Renal cortex interstitium (tissue), 15 donors: Measurements from ENCODE around the gene RNF13. TPM values are rescaled to one million over a fixed set of nuclear protein-coding genes. Genes with fewer than 3 reads are reported as not detected.
A peak's percentile ranks its signal among the peaks of the same experiment; 100 is the strongest.

Experiments used
- DNase-seq, 11 donors: peaks; one replicate each; pipeline ENCODE4 v3.0.0-alpha.2; 2013; ENCODE audit warnings: low read depth in 9 of 11, low spot score in 4 of 11; ENCODE audit errors: extremely low read depth in 1 of 11
- long read RNA-seq, 16 experiments: transcript quantifications; one replicate each; lab custom pipeline, GENCODE V29; 2026
- polyA plus RNA-seq, 3 donors: library from polyadenylated mRNA; unstranded; fragments of 120-200 nt; gene quantifications; one replicate each; pipeline ENCODE4 v1.2.1, GENCODE V29; 2013; ENCODE audit not compliant: insufficient read length in 3 of 3

Gene RNF13, protein sequence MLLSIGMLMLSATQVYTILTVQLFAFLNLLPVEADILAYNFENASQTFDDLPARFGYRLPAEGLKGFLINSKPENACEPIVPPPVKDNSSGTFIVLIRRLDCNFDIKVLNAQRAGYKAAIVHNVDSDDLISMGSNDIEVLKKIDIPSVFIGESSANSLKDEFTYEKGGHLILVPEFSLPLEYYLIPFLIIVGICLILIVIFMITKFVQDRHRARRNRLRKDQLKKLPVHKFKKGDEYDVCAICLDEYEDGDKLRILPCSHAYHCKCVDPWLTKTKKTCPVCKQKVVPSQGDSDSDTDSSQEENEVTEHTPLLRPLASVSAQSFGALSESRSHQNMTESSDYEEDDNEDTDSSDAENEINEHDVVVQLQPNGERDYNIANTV
- 10 to 100 TPM; 79.2 to 97.8 (median 87.7) TPM for polyA plus RNA-seq
- long read RNA-seq, donor 1, transcript RNF13-203 (10 exons, 2,843 nt), result major isoform, 12 of 141 reads
- long read RNA-seq, donor 1, partial matches to known transcripts, result 113 of 141 reads
- long read RNA-seq, donor 1, other reads (novel, unspliced or antisense), result 16 of 141 reads
- long read RNA-seq, donor 2, transcript RNF13-203 (10 exons, 2,843 nt), result major isoform, 14 of 17 reads
- long read RNA-seq, donor 2, partial matches to known transcripts, result 0 of 17 reads
- long read RNA-seq, donor 2, other reads (novel, unspliced or antisense), result 0 of 17 reads
- long read RNA-seq, donor 3, transcript RNF13-212 (10 exons, 1,027 nt), result minor isoform, 5 of 34 reads
- long read RNA-seq, donor 3, transcript RNF13-203 (10 exons, 2,843 nt), result major isoform, 22 of 34 reads
- long read RNA-seq, donor 3, partial matches to known transcripts, result 6 of 34 reads
- long read RNA-seq, donor 3, other reads (novel, unspliced or antisense), result 0 of 34 reads
- long read RNA-seq, donor 4, transcript RNF13-203 (10 exons, 2,843 nt), result major isoform, 16 of 227 reads
- long read RNA-seq, donor 4, partial matches to known transcripts, result 20 of 227 reads
- long read RNA-seq, donor 4, other reads (novel, unspliced or antisense), result 188 of 227 reads
- long read RNA-seq, donor 5, result 0 reads
- long read RNA-seq, donor 6, transcript RNF13-203 (10 exons, 2,843 nt), result major isoform, 13 of 13 reads
- long read RNA-seq, donor 6, partial matches to known transcripts, result 0 of 13 reads
- long read RNA-seq, donor 6, other reads (novel, unspliced or antisense), result 0 of 13 reads
- long read RNA-seq, donor 7, transcript RNF13-203 (10 exons, 2,843 nt), result major isoform, 16 of 244 reads
- long read RNA-seq, donor 7, partial matches to known transcripts, result 34 of 244 reads
- long read RNA-seq, donor 7, other reads (novel, unspliced or antisense), result 194 of 244 reads
- long read RNA-seq, donor 8, transcript RNF13-203 (10 exons, 2,843 nt), result major isoform, 41 of 350 reads
- long read RNA-seq, donor 8, partial matches to known transcripts, result 11 of 350 reads
- long read RNA-seq, donor 8, other reads (novel, unspliced or antisense), result 291 of 350 reads
- long read RNA-seq, donor 9, transcript RNF13-203 (10 exons, 2,843 nt), result major isoform, 22 of 24 reads
- long read RNA-seq, donor 9, partial matches to known transcripts, result 0 of 24 reads
- long read RNA-seq, donor 9, other reads (novel, unspliced or antisense), result 0 of 24 reads
- long read RNA-seq, donor 10, transcript RNF13-203 (10 exons, 2,843 nt), result major isoform, 11 of 13 reads
- long read RNA-seq, donor 10, partial matches to known transcripts, result 0 of 13 reads
- long read RNA-seq, donor 10, other reads (novel, unspliced or antisense), result 0 of 13 reads
- long read RNA-seq, donor 11, transcript RNF13-203 (10 exons, 2,843 nt), result major isoform, 15 of 16 reads
- long read RNA-seq, donor 11, partial matches to known transcripts, result 0 of 16 reads
- long read RNA-seq, donor 11, other reads (novel, unspliced or antisense), result 0 of 16 reads
- long read RNA-seq, donor 12, transcript RNF13-203 (10 exons, 2,843 nt), result major isoform, 5 of 145 reads
- long read RNA-seq, donor 12, partial matches to known transcripts, result 18 of 145 reads
- long read RNA-seq, donor 12, other reads (novel, unspliced or antisense), result 122 of 145 reads
- long read RNA-seq, donor 13, transcript RNF13-203 (10 exons, 2,843 nt), result major isoform, 34 of 48 reads
- long read RNA-seq, donor 13, partial matches to known transcripts, result 9 of 48 reads
- long read RNA-seq, donor 13, other reads (novel, unspliced or antisense), result 0 of 48 reads
- long read RNA-seq, donor 14, transcript RNF13-203 (10 exons, 2,843 nt), result major isoform, 15 of 206 reads
- long read RNA-seq, donor 14, partial matches to known transcripts, result 21 of 206 reads
- long read RNA-seq, donor 14, other reads (novel, unspliced or antisense), result 168 of 206 reads
- long read RNA-seq, donor 15, transcript RNF13-203 (10 exons, 2,843 nt), result major isoform, 8 of 8 reads
- long read RNA-seq, donor 15, partial matches to known transcripts, result 0 of 8 reads
- long read RNA-seq, donor 15, other reads (novel, unspliced or antisense), result 0 of 8 reads
- long read RNA-seq, donor 16, transcript RNF13-212 (10 exons, 1,027 nt), result minor isoform, 6 of 614 reads
- long read RNA-seq, donor 16, transcript RNF13-203 (10 exons, 2,843 nt), result major isoform, 45 of 614 reads
- long read RNA-seq, donor 16, partial matches to known transcripts, result 546 of 614 reads
- long read RNA-seq, donor 16, other reads (novel, unspliced or antisense), result 14 of 614 reads

DNA sequence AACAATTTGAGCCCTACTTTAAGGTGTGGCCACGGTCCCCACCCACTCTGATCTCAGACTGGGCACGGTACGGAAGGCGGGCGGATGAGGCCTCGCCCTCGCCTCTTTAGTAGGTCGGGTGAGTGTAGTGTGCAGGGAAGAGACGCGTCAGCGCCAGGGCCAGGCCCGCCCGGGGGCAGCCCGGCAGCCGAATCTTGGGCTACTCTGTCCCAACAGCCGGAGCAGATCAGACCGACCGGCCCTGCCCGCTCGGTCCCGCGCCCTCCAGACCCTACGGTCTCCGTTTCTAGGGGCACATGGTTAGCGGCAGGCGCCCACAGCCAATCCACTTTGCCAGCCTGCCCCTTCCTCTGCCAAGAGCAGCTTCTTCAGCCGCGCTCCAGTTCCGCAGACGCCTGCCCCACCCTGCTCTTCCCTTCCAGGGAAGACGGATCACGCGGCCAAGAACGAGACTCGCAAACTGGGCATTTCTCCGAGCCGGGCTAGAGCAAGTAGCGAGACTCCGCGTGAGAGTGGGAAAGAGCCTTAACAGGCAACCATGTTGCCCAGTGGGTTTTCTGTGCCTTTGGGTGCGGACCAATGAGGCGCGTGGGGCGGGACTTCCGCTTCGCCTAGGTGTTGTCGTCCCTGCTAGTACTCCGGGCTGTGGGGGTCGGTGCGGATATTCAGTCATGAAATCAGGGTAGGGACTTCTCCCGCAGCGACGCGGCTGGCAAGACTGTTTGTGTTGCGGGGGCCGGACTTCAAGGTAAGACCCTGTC lies at the start of gene RNF13:
Gene RNF13, plus strand, starts transcription at position 610 of the 761 bp plus-strand sequence. CDS start 32,812 bp downstream, outside the sequence.
- peak; percentile 83 to 95 (median 91) for DNase-seq

DNA sequence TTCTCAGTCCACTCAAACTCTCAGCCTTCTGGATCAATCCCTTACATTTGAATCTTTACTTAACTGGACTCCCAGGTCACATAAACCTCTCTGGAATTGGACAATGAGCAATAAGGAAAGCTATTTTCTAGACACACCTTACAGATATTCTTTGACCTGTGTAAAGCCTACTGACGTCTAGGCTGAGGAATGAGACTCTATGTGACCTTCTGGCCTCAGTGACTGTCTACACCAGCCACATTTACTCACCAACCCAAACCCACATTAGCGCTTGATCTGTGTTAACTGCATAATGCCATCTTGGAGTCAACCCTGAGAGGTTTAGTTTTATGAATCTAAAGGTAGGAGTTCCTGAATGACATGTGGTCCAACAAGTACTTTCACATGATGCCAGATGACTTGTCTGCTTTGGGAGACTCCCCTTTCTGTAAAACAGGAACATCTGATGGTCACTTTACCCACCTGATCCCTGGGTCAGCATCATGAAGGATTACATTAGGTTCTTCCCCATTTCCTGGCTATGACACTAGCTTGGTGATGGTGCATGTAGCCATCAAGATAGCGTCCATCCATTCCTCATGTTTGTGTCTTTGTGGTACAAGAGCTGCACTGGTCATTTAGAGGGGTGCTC lies 49.3 kb upstream of the RNF13 start:
- no peak for DNase-seq

DNA sequence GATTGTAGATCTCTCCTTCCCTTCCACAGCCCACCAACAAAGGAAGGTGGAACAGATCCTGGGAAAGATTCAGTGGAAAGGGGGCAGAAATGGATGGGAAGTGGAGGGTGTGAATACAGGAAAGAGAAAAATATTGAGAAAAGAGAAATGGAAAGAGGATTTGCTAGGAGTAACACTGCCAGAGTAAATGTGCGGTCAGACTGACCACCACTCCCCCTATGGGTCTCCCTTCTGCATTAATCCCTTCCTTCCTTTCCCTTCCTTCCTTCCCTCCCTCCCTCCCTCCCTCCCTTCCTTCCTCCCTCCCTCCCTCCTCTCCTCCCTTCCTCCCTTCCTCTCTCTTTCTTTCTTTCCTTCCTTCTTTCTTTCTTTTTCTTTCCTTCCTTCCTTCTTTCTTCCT lies 48.7 kb upstream of the RNF13 start:
- no peak for DNase-seq

DNA sequence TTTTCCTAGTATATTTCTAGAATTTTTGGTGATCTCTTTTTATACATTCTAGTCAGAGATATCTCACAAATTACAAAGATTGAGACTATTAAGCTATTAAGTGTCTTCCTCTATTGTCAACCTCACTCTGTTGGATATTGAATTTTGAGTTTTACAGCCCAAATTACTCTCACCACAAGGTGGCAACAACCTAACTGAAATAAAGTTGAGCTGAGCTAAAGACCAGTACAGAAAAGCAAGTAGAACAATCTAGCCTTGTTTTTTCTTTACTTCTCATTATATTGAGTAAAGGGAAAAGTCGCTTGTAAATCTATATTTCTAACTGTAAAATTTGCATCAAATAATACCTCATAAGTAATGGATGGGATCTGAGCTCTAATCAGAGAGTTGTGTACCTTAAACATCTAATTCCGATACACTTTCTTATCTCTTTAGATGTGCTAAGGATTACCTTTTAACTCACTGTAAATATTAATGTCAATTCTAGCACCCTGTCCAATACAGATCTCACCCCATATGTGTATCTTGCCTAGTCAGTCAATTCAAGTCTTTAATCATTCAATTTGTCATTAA lies 47.2 kb upstream of the RNF13 start:
- peak in 3 of 11 donors; percentile 7 to 17 (median 14) for DNase-seq

DNA sequence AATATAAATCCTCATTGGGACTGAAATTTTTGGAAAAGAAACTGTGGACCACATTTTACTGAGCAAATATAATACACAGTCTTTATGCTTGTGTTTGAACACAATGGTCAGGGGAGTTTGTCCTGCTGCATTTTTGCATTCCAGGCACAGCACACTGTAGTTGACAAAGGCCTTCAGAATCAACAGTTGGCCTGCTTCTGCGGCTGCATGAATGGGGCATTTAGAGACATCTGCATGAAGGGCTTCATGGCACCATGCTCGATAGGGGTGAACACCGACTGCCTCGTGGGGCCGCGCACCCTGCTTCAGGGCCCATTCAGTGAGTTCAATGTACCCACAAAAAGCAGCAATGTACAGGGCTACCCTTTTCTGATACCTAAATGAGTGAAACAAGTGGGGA lies 45.3 kb upstream of the RNF13 start:
- no peak for DNase-seq

DNA sequence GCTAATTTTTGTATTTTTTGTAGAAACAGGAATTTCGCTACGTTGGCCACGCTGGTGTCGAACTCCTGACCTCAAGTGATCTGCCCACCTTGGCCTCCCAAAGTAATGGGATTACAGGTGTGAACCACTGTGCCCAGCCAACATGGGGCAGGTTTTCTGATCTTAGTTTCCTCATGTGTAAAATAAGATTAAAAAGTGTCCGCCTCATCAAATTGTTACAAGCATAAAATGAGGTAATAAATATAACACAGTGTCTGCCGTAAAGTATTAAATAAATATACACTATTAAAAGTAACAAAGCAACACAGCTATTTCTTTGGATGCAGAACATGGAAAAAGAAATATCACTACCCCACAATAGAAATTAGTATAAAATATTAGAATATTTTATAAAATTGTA lies 44.3 kb upstream of the RNF13 start:
- DNase-seq, result no peak

DNA sequence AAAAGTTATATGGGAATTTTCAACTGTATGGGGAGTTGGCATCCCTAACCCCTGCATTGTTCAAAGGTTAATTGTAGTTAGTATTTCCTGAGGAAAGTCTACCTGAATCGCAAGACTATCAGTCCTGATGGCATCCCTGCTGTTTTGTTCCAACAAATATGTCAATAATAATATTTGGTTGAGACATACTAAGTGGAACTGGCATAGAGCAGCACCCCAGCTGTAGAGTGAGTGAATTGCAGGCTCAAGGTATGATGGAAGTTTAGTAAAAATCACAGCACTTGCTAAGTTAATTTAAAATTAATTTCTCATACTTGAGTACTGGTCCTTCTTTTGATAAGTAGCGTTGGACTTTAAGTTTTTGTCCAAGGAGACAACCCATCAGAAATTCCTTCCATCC lies 42.8 kb upstream of the RNF13 start:
- DNase-seq, result no peak

DNA sequence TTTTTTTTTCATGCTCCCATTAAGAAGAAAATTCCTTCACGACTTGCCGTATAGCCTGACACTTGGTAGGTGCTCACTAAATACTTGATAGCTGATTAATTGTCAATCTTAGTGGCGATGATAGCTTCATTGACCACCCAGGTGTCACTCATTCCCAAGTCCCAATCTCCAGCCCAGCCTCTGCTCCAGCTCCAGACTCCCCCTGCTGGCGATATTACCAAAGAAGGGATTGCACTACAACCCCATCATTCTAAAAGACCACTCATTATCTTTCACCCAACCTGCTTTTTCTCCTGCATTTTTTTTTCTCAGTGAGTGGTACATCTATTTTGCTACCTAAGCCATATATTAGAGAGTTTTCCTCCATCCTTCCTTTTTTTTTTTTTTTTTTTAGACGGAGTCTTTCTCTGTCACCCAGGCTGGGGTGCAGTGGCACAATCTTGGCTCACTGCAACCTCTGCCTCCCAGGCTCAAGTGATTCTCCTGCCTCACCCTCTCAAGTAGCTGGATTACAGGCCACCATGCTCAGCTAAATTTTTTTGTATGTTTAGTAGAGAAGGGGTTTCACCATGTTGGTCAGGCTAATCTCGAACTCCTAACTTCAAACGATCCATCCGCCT lies 41.3 kb upstream of the RNF13 start:
- peak in 5 of 11 donors; percentile 21 to 31 (median 24) for DNase-seq

DNA sequence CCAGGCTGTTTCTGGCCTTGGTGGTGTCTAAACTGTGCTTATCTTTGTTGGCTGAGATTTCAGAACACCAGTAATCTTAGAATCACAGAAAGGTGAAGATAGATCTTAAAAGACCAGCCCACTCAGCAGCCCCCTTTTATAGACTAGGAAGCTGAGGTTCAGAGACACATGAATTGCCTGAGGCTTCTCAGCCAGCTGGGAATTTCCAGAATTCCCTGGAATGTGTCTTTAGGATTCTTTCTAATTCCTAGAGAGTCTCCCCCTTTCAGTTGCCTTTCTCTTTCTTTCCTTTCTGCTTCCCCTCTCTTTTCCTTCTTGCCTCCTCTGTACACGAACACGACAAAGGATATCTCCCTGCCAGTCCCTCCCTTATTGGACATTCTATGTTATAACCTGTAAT lies 40.2 kb upstream of the RNF13 start:
- no peak for DNase-seq

DNA sequence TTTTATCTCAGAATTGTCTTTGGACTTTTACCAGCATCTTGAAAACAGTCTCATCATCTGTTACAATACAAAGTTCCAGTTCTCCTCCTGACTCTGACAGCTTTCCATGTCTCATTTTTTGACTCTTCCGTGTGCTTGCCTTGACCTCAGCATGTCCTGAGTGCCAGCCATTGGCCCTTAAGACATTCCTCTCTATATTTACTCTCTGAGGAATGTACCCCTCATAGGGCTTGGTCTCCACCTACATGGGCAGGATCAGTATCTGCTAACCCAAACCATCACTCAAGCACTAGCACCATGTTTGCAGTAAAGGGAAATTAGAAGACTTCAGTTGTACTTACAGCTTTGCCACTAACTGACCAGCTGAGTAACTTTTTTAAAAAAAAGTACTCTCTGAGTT lies 36.8 kb upstream of the RNF13 start:
- DNase-seq, result no peak

DNA sequence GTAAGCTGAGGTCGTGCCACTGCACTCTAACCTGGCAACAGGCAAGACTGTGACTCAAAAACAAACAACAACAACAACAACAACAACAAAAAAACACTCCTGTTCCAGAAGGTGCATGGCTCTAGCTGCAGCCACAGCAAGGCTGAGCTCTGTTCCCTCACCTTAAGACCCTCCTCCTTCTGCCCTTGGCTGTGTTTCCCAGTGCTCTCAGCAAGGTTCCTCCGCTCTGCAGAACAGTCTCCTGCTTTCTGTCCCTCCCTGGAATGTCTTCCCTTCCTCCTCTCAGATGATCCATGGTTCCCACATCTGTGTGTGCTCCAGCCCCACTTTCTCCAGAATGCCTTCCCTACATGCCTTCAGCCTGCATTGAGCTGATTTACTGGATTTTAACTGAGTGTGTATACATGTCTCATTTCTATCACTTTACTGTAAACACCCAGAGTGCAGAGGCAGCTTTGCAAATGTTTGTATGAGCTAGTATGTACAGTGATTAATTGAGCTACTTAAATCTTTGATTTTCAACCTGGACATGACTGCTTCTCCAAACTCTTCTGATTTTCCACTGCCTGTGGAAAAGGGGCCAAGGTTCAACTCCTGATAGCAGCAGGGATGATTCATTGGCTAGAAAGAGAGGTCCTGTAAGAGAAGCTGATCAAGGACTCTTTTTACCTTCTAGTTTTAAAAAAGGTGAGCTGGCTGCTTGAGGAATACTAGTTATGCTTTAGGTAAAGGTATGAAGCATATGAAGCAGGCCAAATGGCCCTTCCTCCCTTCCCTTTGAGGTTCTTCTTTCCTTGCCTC lies 35.4 kb upstream of the RNF13 start:
- no peak for DNase-seq

DNA sequence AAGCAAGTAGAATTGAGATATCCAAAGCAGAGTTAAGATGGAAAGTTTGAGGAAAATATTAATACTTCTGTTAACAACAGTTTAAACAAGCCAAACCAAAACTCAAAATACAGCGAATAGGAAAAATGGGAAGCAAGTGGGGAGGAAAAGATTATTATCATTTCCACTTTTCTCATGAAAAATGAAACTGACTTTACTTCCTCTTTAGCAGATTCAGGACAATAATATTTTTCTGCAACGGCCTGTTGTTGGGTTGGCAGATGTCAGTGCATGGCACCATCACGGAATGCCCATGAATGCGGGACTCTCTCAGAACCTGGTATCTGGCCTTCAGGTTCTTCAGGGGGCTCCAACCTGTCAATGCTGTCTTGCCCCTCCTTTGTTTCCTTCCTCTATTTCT lies 31.8 kb upstream of the RNF13 start:
- DNase-seq, result no peak

DNA sequence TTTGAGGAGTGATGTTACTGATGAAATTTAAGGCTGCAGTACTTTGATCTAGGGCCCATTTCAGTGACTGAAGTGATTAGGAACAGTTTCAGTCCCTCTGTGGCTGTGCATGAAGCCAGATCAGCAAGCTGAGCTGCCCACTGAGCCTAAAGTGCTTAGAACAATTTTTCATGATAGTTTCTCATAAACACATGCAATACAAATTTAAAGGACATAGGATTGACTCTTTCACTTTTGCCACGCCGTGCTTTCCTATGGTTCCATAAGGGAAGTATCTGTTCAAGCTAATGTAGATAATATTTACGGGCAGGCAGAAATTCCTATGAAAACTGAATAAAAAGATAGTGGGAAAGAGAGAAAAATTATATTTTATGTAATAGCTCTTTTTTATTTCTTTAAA lies 31.3 kb upstream of the RNF13 start:
- DNase-seq, result no peak

DNA sequence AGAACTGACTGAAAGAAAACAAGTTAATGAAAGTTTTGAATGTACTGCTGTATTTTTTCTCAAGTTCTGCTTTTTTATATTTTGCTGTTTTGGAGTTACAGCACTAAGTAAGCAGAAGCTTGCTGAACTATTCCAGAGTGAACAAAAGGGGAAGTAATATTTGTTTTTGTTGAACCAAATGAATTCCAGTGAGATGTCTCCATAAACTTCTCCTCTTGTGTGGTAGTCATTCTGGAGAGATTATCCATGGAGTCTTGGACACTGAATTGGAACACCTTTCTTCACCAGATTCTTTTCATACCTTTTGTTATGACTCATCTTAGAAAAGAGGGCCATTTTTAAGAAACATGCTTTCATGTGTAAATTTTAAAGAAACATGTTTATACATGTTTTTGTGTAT lies 29.4 kb upstream of the RNF13 start:
- DNase-seq, result no peak
